Colonic mucosa (tissue), 4 donors: ENCODE results near the gene KLK3. TPM values are rescaled to one million over a fixed set of nuclear protein-coding genes. Genes with fewer than 3 reads are reported as not detected.
A peak's percentile ranks its signal among the peaks of the same experiment; 100 is the strongest.

ENCODE experiments used
- DNase-seq: peaks from one replicate; pipeline ENCODE4 v3.0.0-alpha.2; 2020
- H3K27ac ChIP-seq: fragments of 200-600 bp; one replicate; pipeline ENCODE4 v1.8.0; 2021
- H3K27me3 ChIP-seq: fragments of 200-600 bp; one replicate; pipeline ENCODE4 v1.8.0; 2021
- H3K36me3 ChIP-seq: fragments of 200-600 bp; one replicate; pipeline ENCODE4 v1.8.0; 2021
- H3K4me1 ChIP-seq: fragments of 200-600 bp; one replicate; pipeline ENCODE4 v1.8.0; 2021; ENCODE audit warnings: mild to moderate bottlenecking
- H3K4me3 ChIP-seq: fragments of 200-600 bp; one replicate; pipeline ENCODE4 v1.8.0; 2021
- H3K9ac ChIP-seq, 2 donors: one replicate each; pipeline ENCODE4 v1.7.0; 2013; ENCODE audit warnings: control low read depth in 2 of 2, low read depth in 2 of 2, low read length in 2 of 2
- H3K9me3 ChIP-seq: fragments of 200-600 bp; one replicate; pipeline ENCODE4 v1.8.0; 2021
- CTCF ChIP-seq: fragments of 200-600 bp; IDR thresholded peaks from one replicate; pipeline ENCODE4 v1.8.0; 2022; ENCODE audit warnings: antibody characterized with exemption, mild to moderate bottlenecking
- intact Hi-C: fragments of 100-400 bp; cut with DNase I; formaldehyde crosslinking; loops from one replicate; pipeline ENCODE4 v1.14.1; 2022
- total RNA-seq, 2 donors: library from RNA; stranded (reverse); fragmentation: NEBNext Ultra II Directional in 1 of 2; extraction: Animal tissue kit (Norgen Biotek cat#: 25700) in 1 of 2; gene quantifications; one replicate each; pipeline ENCODE4 v1.2.1, GENCODE V29; 2021
- donor health status: healthy.
- donor health status: DM: no; HTN: no; CAD: no.
- donor health status: DM: no; HTN: no; CAD: no.

Gene KLK3
- total RNA-seq, 2 donors from 2014 or later: 2.4 to 2.5 TPM

- intact Hi-C loops: no loop called here
- Histone ChIP-seq H3K9ac (peak overlapping the region in 1 of 2 donors; percentile 71), H3K36me3 (no peaks in the 10 kb centered on the region), H3K27ac (peak overlapping the region; percentile 52), H3K4me3 (no peak overlapping the region), H3K27me3 (no peaks in the 10 kb centered on the region), H3K4me1 (no peaks in the 10 kb centered on the region), H3K9me3 (no peaks in the 10 kb centered on the region)
- DNase-seq: no peak
- no peak for TF ChIP-seq CTCF
Observed at GRCh38 chr19:50821248-50821612, 33.5 kb upstream of the KLK3 start.

- H3K27ac ChIP-seq: peak overlapping the region; percentile 52
- no peaks in the 10 kb centered on the region for H3K4me1 ChIP-seq
- no peak for TF ChIP-seq CTCF
- no peaks in the 10 kb centered on the region for H3K36me3 ChIP-seq
- peak overlapping the region in 1 of 2 donors; percentile 71 for H3K9ac ChIP-seq
- H3K27me3 ChIP-seq: no peaks in the 10 kb centered on the region
- DNase-seq: no peak
- no peaks in the 10 kb centered on the region for H3K9me3 ChIP-seq
- H3K4me3 ChIP-seq: no peak overlapping the region
- intact Hi-C loops: no loop called here
Observed at GRCh38 chr19:50821622-50822021, 33.1 kb upstream of the KLK3 start.

GRCh38 chr19:50822661-50823208, 32.0 kb upstream of the KLK3 start:
- H3K27me3 ChIP-seq: no peaks in the 10 kb centered on the region
- no peaks in the 10 kb centered on the region for H3K9me3 ChIP-seq
- H3K9ac ChIP-seq: no peak overlapping the region
- no peaks in the 10 kb centered on the region for H3K36me3 ChIP-seq
- H3K27ac ChIP-seq: peak overlapping the region; percentile 12
- H3K4me3 ChIP-seq: no peak overlapping the region
- TF ChIP-seq CTCF: no peak
- no peaks in the 10 kb centered on the region for H3K4me1 ChIP-seq
- intact Hi-C loops: no loop called here
- no peak for DNase-seq

GRCh38 chr19:50823389-50824042, 31.2 kb upstream of the KLK3 start, which contains the start of gene KLK1:
Gene KLK1, minus strand, starts transcription at chr19:50823787. Its CDS starts 39 bp downstream, at chr19:50823748.
- peak within 1 kb of the TSS; percentile 12 for H3K27ac ChIP-seq
- H3K27me3 ChIP-seq: no peaks in the 10 kb centered on the region

More at GRCh38 chr19:50823389-50824042, 31.2 kb upstream of the KLK3 start, which contains the start of gene KLK1:
- Histone ChIP-seq H3K4me3 (no peak within 1 kb of the TSS), H3K9ac (peak within 1 kb of the TSS; percentile 35 to 59), H3K36me3 (no peaks in the 10 kb centered on the region), H3K9me3 (no peaks in the 10 kb centered on the region), H3K4me1 (no peaks in the 10 kb centered on the region)
- no peak for TF ChIP-seq CTCF
- peak; percentile 84 for DNase-seq
- intact Hi-C loops: no loop called here
